ENCODE measurements around the gene CD19.

- peak; percentile 81 for TF ChIP-seq CTCF (conservative IDR thresholded peaks at IDR 0.05; ENCODE audit: low read length)
- TF ChIP-seq EZH2phosphoT487 (IDR thresholded peaks at IDR 0.05; ENCODE audit: borderline replicate concordance, low read depth, low read length): no peak
These were observed 42.3 kb downstream of the CD19 start for GRCh38 chr16:28974007-28974436.
